Measurements from ENCODE around the gene CERS4.

CERS4 gene

GRCh38 chr19:8311461-8312260, 102.5 kb downstream of the CERS4 start:
- Histone ChIP-seq H3K27ac (ENCODE audit: low read depth, low read length) (no peak overlapping the region), H3K27me3 (ENCODE audit: control insufficient read depth, insufficient read depth, low read length) (no peaks in the 10 kb centered on the region), H3K4me3 (ENCODE audit: low read depth, low read length) (no peak overlapping the region), H3K9ac (ENCODE audit: low read depth, low read length) (no peak overlapping the region), H3K9me3 (ENCODE audit: control insufficient read depth, insufficient read depth, low read length) (no peaks in the 10 kb centered on the region), H3K36me3 (ENCODE audit: control insufficient read depth, insufficient read depth, low read length) (peaks cover 58% of the 10 kb centered on the region), H3K4me1 (ENCODE audit: control insufficient read depth, insufficient read depth, low read length) (peaks cover 10% of the 10 kb centered on the region; the same call in 1 of the 2 replicates)

Data from HUES48 (cell line).